Uterus (tissue), 2 donors: ENCODE results near the gene SYT9.

Experiments used
- CTCF ChIP-seq, 4 experiments: fragments of 200-600 bp in 2 of 4; fragments of 450-650 bp in 2 of 4; sonication (generic) in 2 of 4; IDR thresholded peaks; one replicate each; pipeline ENCODE4 v1.5.1; 2016 to 2019; ENCODE audit warnings: antibody characterized with exemption in 4 of 4, mild to moderate bottlenecking in 2 of 4, moderate library complexity in 1 of 4
- POLR2A ChIP-seq, 2 donors: fragments of 450-650 bp; IDR thresholded peaks; one replicate each; pipeline ENCODE4 v1.6.1; 2016; ENCODE audit warnings: antibody characterized with exemption in 2 of 2, mild to moderate bottlenecking in 1 of 2, moderate library complexity in 1 of 2

DNA sequence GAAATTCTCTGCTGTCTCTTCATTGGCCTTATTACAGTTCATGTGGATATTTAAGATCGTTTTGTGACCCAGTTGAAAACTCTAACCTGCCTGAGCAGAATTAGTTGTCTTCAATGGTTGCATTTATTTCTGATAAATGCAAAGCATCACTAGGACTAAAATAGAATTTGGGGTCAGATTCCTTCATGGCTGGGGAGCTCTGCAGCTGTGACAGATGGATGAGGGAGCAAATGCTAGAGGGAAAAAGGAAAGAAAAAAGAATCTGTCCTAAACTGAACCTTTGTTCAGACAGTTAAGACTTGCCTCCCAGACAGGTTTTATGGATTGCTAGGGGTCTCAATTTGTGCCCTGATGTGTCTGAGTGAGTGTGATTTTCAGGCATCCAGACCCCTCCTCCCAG lies 113.0 kb downstream of the SYT9 start:
- no peak for TF ChIP-seq CTCF (IDR thresholded peaks at IDR 0.05)
- TF ChIP-seq POLR2A (IDR thresholded peaks at IDR 0.05): no peak
